Spleen (tissue), 11 donors: ENCODE measurements around the gene MED19. TPM values are rescaled to one million over a fixed set of nuclear protein-coding genes. Genes with fewer than 3 reads are reported as not detected.
A peak's percentile ranks its signal among the peaks of the same experiment; 100 is the strongest.

Experiments used
- DNase-seq: peaks from one replicate; pipeline ENCODE4 v3.0.0-alpha.2; 2020
- H3K27ac ChIP-seq, 8 donors: fragments of 200-600 bp; sonication (generic) in 7 of 8; 1 replicate in 4 of 8; 2 replicates in 4 of 8; pipeline versions ENCODE4 v1.5.0 to v1.8.0; 2016 to 2021; ENCODE audit warnings: inconsistent platforms in 4 of 8, mild to moderate bottlenecking in 4 of 8, moderate library complexity in 1 of 8
- H3K27me3 ChIP-seq, 7 donors: fragments of 200-600 bp; sonication (generic) in 6 of 7; replicated peaks in 1 of 7; 1 replicate in 4 of 7; 2 replicates in 3 of 7; pipeline versions ENCODE4 v1.5.0 to v1.8.0; 2016 to 2021; ENCODE audit warnings: inconsistent platforms in 3 of 7, mild to moderate bottlenecking in 1 of 7
- H3K36me3 ChIP-seq, 6 donors: fragments of 200-600 bp; sonication (generic) in 5 of 6; 1 replicate in 4 of 6; 2 replicates in 2 of 6; pipeline versions ENCODE4 v1.5.0 to v1.8.0; 2016 to 2021; ENCODE audit warnings: inconsistent platforms in 2 of 6
- H3K4me1 ChIP-seq, 6 donors: fragments of 200-600 bp; sonication (generic) in 5 of 6; 1 replicate in 3 of 6; 2 replicates in 3 of 6; pipeline versions ENCODE4 v1.5.0 to v1.8.0; 2016 to 2021; ENCODE audit warnings: inconsistent platforms in 3 of 6
- H3K4me3 ChIP-seq, 8 donors: fragments of 200-600 bp; sonication (generic) in 7 of 8; 1 replicate in 4 of 8; 2 replicates in 4 of 8; pipeline versions ENCODE4 v1.5.0 to v1.8.0; 2016 to 2021; ENCODE audit warnings: inconsistent platforms in 4 of 8, mild to moderate bottlenecking in 4 of 8, moderate library complexity in 2 of 8
- H3K9me3 ChIP-seq, 8 donors: fragments of 200-600 bp; sonication (generic) in 7 of 8; 1 replicate in 4 of 8; 2 replicates in 4 of 8; pipeline versions ENCODE4 v1.5.0 to v1.8.0; 2016 to 2021; ENCODE audit warnings: inconsistent platforms in 4 of 8
- POLR2A ChIP-seq, 3 donors: fragments of 450-650 bp; IDR thresholded peaks; one replicate each; pipeline ENCODE4 v1.5.1; 2017; ENCODE audit warnings: antibody characterized with exemption in 3 of 3, mild to moderate bottlenecking in 1 of 3
- POLR2AphosphoS5 ChIP-seq, 3 donors: sonication (generic); formaldehyde crosslinking; IDR thresholded peaks; one replicate each; pipeline ENCODE4 v1.5.1; 2017; ENCODE audit warnings: antibody characterized with exemption in 3 of 3
- WGBS, 5 donors: extraction: QIAGEN DNeasy Blood & Tissue Kit in 3 of 5; methylation state at CpG; one replicate each; pipeline versions ENCODE4 v1.1.5 to v1.1.7; 2013 to 2018; 5-methylcytosine and 5-hydroxymethylcytosine counted together
- intact Hi-C: fragments of 100-400 bp; cut with DNase I; formaldehyde crosslinking; loops from one replicate; pipeline ENCODE4 v1.15.0; 2023; ENCODE audit warnings: low total_unique reads
- polyA plus RNA-seq, 3 donors: library from polyadenylated mRNA; stranded (reverse); fragments of 200-250 nt; gene quantifications; one replicate each; pipeline ENCODE4 v1.2.1, GENCODE V29; 2013
- total RNA-seq, 7 donors: library from RNA; depleted of rRNA in 3 of 7; stranded (reverse); fragments of >200 nt in 3 of 7; fragmentation: NEBNext Ultra II Directional in 4 of 7; extraction: Animal tissue kit (Norgen Biotek cat#: 25700) in 4 of 7; gene quantifications; one replicate each; pipeline versions ENCODE4 v1.1.0 to v1.2.1, GENCODE V29; 2016 to 2021
- TF ChIP-seq, protein P1 (sequence below), 11 experiments: fragments of 200-600 bp in 7 of 11; fragments of 450-650 bp in 4 of 11; sonication (generic) in 4 of 11; IDR thresholded peaks in 8 of 11; conservative IDR thresholded peaks in 3 of 11; 1 replicate in 7 of 11; 2 replicates in 4 of 11; pipeline versions ENCODE4 v1.4.0 to v1.8.0; 2016 to 2021; ENCODE audit warnings: antibody characterized with exemption in 11 of 11, inconsistent platforms in 4 of 11, mild to moderate bottlenecking in 1 of 11
- donor health status: healthy with polysubstance abuse.
- donor health status: DM: no; HTN: no; CAD: no; lungs with moderate emphysema.
- donor health status: DM: no; HTN: no; CAD: no.
- donor health status: Bipolar disorder and iron deficiency.
- donor health status: healthy.
- donor health status: DM: no; HTN: no; CAD: no.
- donor health status: DM: yes; HTN: yes; CAD: no.

MED19 gene
- total and polyA plus RNA-seq, 10 donors, result 8.3 to 14.7 (median 11.0) TPM

DNA sequence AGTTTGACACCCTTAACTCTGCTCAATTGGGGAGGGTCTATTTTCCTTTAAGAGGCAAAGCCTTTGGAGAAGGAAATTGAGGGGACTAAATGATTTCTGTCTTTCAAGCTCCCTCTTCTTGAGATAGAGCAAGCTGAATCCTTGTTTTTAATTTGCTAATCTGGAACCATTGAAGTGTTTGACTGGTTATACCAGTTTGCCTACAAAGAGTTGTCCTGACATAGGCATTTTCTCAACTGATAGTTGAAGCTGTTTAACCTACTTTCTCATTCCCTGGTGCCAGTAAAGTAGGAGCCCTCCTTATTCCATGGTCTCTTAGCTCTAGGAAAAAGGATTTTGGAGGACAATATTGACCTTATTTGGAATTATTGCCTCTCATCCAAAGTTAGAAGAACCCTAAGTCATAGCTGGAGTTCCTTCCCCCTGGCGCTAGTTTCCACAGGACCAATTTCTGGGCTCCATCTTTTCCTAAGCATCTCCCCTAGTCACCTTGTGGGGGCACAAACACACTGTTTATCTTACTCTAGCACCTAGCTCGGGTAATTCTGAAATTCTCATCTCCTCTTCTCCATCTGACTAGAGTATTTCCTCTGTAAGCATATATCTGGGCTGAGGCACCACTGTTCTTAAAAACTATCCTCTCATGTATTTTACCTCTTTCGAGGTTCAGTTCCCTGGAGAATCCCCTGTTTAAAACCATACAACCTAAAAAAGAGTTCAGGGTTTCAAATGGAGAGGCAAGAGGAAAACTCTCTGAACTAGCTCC lies 36.7 kb downstream of the MED19 start:
- no peak for DNase-seq
- WGBS, 5 donors, result 78 to 87% (median 84%) methylated on average over 3 of the region's 3 CpGs
- Histone ChIP-seq H3K27me3 (no peaks in the 10 kb centered on the region), H3K9me3 (no peaks in the 10 kb centered on the region), H3K4me1 (peaks cover 3 to 98% (median 61%) of the 10 kb centered on the region in 6 donors), H3K36me3 (peaks cover 0 to 91% (median 49%) of the 10 kb centered on the region in 6 donors), H3K4me3 (no peak overlapping the region), H3K27ac (no peak overlapping the region)
- TF ChIP-seq, protein P1, sequence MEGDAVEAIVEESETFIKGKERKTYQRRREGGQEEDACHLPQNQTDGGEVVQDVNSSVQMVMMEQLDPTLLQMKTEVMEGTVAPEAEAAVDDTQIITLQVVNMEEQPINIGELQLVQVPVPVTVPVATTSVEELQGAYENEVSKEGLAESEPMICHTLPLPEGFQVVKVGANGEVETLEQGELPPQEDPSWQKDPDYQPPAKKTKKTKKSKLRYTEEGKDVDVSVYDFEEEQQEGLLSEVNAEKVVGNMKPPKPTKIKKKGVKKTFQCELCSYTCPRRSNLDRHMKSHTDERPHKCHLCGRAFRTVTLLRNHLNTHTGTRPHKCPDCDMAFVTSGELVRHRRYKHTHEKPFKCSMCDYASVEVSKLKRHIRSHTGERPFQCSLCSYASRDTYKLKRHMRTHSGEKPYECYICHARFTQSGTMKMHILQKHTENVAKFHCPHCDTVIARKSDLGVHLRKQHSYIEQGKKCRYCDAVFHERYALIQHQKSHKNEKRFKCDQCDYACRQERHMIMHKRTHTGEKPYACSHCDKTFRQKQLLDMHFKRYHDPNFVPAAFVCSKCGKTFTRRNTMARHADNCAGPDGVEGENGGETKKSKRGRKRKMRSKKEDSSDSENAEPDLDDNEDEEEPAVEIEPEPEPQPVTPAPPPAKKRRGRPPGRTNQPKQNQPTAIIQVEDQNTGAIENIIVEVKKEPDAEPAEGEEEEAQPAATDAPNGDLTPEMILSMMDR (IDR thresholded peaks at IDR 0.05 in 8 of 11, conservative IDR thresholded peaks at IDR 0.05 in 3 of 11), result no peak
- TF ChIP-seq POLR2A (IDR thresholded peaks at IDR 0.05) (no peak), POLR2AphosphoS5 (IDR thresholded peaks at IDR 0.05) (no peak)
- intact Hi-C loops, result no loop called here

DNA sequence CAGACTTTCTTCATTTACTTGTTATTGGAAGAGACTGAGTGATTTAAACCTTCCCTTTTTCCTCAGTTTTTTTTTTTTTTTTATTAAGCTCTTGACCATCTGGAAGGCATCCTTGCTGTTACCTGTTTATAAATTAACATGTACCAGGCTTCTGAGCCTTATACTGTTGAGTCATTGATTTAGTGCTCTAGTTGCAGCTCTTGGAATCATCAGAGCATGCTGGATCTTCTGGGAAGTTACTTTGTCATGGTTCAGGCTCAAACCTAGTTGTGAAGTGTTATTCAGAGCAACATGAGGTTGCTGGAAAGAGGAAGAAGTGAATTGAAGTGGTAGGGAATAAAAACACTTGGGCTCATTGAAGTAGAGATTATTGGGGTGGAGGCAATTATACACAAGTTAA lies 37.8 kb downstream of the MED19 start:
- peaks cover 14 to 98% (median 66%) of the 10 kb centered on the region in 6 donors for H3K4me1 ChIP-seq
- H3K27me3 ChIP-seq, result no peaks in the 10 kb centered on the region
- DNase-seq, result no peak
- intact Hi-C loops, result no loop called here
- TF ChIP-seq, protein P1 (IDR thresholded peaks at IDR 0.05 in 8 of 11, conservative IDR thresholded peaks at IDR 0.05 in 3 of 11), result no peak
- TF ChIP-seq POLR2AphosphoS5 (IDR thresholded peaks at IDR 0.05), result no peak
- no peak for TF ChIP-seq POLR2A (IDR thresholded peaks at IDR 0.05)
- H3K36me3 ChIP-seq, result peaks cover 0 to 80% (median 42%) of the 10 kb centered on the region in 6 donors
- H3K4me3 ChIP-seq, result no peak overlapping the region
- no peak overlapping the region for H3K27ac ChIP-seq
- no peaks in the 10 kb centered on the region for H3K9me3 ChIP-seq

DNA sequence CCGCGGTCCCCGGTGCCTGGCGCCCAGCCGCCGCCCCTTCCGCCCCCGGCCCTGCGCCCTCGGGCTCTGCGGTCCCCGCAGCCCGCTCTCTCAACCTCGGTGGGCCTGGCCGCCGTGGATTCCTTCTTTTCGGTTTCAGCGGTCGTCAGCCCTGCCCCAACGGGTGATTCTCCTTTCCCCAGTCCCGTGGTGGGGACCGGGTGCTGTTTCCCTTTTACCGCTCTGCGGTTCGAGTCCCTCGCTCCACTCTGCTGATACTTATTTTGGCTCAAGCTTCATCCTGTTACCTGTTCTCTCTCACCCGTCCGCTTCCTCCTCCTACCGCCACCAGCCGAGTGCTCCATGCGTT lies 43.6 kb downstream of the MED19 start:
- Histone ChIP-seq H3K4me3 (peak overlapping the region; percentile 75 to 99 (median 88)), H3K27me3 (no peaks in the 10 kb centered on the region), H3K27ac (peak overlapping the region; percentile 96 to 100 (median 98)), H3K4me1 (peaks cover 20 to 62% (median 47%) of the 10 kb centered on the region in 6 donors), H3K9me3 (no peaks in the 10 kb centered on the region), H3K36me3 (peaks cover 0 to 22% (median 17%) of the 10 kb centered on the region in 6 donors)
- WGBS, 5 donors, result 0 to 2% (median 0%) methylated on average over 25 to 31 of the region's 31 CpGs
- TF ChIP-seq POLR2AphosphoS5 (IDR thresholded peaks at IDR 0.05) (no peak), POLR2A (IDR thresholded peaks at IDR 0.05) (no peak)
- TF ChIP-seq, protein P1 (IDR thresholded peaks at IDR 0.05 in 8 of 11, conservative IDR thresholded peaks at IDR 0.05 in 3 of 11), result no peak
- no peak for DNase-seq
- intact Hi-C loops, result loop anchor here (10.0 kb wide), 1 partner anchor 126 kb away; no protein-coding TSS in a partner anchor

DNA sequence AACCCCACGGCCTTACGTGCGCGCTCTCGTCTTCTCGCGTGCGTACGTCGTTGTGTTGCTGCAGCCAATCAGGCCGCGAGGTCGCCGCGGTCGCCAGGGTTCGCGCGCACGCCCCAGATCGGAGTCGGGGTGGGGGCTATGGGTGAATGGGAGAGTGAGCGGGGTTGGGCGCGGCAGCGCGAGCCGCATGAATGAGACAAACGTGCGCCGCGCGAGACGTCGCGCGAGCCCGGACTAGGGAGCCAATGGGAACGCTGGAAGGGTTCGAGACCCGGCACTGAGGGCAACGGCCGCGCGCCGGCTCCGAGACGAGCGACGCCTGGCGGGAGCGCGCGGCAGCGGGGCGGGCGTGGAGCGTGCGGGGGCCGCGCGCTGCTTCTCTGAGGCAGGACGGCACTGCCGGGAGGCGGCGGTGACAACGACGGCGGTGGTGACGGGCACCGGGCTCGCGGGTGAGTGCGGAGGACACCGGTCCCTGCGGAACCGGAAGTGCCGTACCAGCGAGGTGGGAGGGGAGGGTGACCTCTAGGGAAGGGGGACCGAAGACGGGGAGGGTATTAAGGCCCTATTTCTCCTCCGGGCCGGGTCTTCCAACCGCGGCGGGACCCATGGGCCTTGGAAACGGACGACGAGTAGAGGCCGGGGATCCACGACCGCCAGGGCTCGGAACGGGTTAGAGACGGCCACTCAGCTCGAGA lies 44.1 kb downstream of the MED19 start, which contains the start of gene ZDHHC5:
Gene ZDHHC5, plus strand, starts transcription at position 379 of the 698 bp plus-strand sequence. CDS start 4,977 bp downstream, outside the sequence.
- TF ChIP-seq POLR2A (IDR thresholded peaks at IDR 0.05) (peak in 1 of 3 donors; percentile 62), POLR2AphosphoS5 (IDR thresholded peaks at IDR 0.05) (peak; percentile 87 to 91 (median 90))
- TF ChIP-seq, protein P1 (IDR thresholded peaks at IDR 0.05 in 8 of 11, conservative IDR thresholded peaks at IDR 0.05 in 3 of 11), result peak in 9 of 11 experiments; percentile 27 to 85 (median 77)
- intact Hi-C loops, result loop anchor here (10.0 kb wide), 1 partner anchor 127 kb away; no protein-coding TSS in a partner anchor
- H3K9me3 ChIP-seq, result no peaks in the 10 kb centered on the region
- peak; percentile 100 for DNase-seq
- peaks cover 0 to 22% (median 13%) of the 10 kb centered on the region in 6 donors for H3K36me3 ChIP-seq
- H3K27me3 ChIP-seq, result no peaks in the 10 kb centered on the region
- peaks cover 20 to 60% (median 46%) of the 10 kb centered on the region in 6 donors for H3K4me1 ChIP-seq
- 0 to 1% (median 0%) methylated on average over 35 to 96 of the region's 96 CpGs for WGBS, 5 donors
- peak within 1 kb of the TSS; percentile 75 to 99 (median 88) for H3K4me3 ChIP-seq
- peak within 1 kb of the TSS; percentile 96 to 100 (median 98) for H3K27ac ChIP-seq
